SU-DHL-6 (cell line): ENCODE results near the gene SMCHD1.

ENCODE experiments used
- EZH2phosphoT487 ChIP-seq: fragments of 200-600 bp; sonication (generic), shearing (Covaris generic); conservative IDR thresholded peaks from 2 replicates; pipeline ENCODE4 v1.6.1; 2018; ENCODE audit warnings: mild to moderate bottlenecking, antibody characterized with exemption, low read length, moderate library complexity, mixed read lengths
- TF ChIP-seq, protein P1 (sequence below): fragments of 200-600 bp; sonication (generic); IDR thresholded peaks from one replicate; pipeline ENCODE4 v1.5.1; 2017; ENCODE audit warnings: antibody characterized with exemption, mild to moderate bottlenecking, low read length, moderate library complexity; ENCODE audit not compliant: insufficient read depth, poor library complexity, severe bottlenecking

DNA sequence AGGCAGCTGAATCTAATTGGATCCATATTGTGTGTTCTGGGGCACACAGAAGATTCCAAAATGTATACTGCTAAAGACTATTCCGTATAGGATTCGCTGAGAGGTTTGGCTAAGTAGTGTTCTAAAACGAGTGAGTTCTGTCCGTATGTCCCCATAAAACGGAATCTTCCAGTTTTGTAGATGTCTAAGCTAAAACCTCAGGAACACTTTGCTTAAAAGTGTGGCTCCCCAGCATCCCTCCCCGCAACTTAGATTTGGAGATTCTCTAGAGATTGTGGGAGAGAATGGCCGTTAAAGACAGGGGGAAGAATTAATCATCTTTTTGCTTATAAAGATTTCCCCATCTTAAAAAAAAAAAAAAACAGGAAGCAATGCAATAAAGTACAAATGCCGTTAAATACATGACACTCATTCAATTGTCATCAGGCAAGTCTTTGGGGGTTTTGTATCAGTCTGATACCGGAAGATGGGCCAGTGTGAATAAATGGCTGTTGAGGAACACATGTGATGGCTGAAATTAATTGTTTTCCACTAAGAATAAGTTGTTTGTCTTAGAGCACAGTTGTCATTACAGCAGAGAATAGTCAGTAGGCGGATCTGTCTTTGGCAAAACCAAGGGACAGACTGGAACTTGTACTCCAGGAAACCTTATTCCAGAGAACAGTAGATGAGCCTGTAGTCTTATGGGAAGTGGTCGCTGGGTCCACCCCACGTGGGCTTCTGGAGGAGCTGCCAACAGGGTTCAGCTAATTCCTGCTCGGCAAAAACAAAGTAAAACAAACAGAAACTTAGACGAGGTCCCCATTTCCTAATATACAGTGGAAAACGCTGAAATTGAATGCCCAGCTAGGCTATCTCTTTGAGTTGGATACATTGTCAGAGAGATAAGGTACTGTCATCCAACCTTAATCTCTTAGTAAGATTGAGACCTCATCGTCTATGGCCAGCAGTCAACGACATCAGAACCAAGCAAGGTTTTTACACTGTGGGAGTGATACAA lies 193.0 kb downstream of the SMCHD1 start:
- TF ChIP-seq, protein P1, sequence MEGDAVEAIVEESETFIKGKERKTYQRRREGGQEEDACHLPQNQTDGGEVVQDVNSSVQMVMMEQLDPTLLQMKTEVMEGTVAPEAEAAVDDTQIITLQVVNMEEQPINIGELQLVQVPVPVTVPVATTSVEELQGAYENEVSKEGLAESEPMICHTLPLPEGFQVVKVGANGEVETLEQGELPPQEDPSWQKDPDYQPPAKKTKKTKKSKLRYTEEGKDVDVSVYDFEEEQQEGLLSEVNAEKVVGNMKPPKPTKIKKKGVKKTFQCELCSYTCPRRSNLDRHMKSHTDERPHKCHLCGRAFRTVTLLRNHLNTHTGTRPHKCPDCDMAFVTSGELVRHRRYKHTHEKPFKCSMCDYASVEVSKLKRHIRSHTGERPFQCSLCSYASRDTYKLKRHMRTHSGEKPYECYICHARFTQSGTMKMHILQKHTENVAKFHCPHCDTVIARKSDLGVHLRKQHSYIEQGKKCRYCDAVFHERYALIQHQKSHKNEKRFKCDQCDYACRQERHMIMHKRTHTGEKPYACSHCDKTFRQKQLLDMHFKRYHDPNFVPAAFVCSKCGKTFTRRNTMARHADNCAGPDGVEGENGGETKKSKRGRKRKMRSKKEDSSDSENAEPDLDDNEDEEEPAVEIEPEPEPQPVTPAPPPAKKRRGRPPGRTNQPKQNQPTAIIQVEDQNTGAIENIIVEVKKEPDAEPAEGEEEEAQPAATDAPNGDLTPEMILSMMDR: no peak
- no peak for TF ChIP-seq EZH2phosphoT487
